GOT3 (cell line): Measurements from ENCODE around the gene GPRC6A.

Experiments
- DNase-seq: peaks from one replicate; lab custom pipeline; 2025; ENCODE audit warnings: mixed read lengths; lab: John Stamatoyannopoulos, UW

GPRC6A gene

GRCh38 chr6:116783852-116784251, 45.0 kb downstream of the GPRC6A start:
- DNase-seq, result no peak

DNA sequence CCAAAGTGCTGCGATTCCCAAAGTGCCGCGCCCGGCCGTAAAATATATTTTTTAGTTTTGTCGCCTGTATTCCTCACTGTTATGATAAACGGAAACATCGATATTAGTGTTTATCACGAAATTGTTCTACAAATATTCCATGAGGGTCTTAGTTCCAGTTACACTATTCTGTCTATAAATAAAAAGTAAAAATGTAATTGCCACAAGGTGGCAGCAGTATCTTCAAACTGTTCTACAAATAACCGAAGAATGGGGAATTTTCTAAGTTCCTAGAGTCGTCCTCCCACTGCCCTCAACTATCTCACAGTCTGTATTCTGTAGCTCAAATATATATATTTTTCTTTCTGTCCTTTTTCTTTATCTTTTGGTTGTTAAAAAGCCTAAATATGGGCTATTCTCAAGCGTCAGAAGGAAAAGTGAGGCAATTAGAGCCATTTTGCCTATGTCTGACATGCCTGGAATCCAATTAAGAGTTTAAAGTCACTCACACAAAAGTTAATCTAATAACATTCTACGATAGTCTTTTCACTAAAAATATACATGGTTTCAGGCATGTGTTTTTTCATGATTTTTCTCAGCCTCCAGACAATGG, 49.2 kb downstream of the GPRC6A start:
- no peak for DNase-seq

GRCh38 chr6:116773886-116774285, 55.0 kb downstream of the GPRC6A start:
- no peak for DNase-seq

DNA sequence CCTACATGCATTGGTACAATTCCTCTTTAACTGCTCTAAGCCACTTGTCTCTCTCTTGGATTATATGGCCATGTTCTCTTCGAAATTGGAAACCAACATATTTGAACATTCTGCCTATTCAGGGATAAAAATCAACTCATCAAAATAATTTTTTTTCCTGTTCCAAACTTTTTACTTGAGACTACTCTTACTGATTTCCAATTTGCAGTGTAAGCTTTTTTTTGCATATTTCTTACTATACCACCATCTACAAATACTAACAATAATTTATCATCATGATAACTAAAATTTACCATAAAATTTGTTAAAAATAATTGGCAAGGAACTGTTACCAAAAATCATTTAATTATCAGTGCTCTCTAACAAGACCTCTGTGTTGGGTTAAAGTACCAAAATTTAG, 56.4 kb downstream of the GPRC6A start:
- no peak for DNase-seq

- DNase-seq, result no peak
Observed at GRCh38 chr6:116767715-116768114, 61.2 kb downstream of the GPRC6A start.

- no peak for DNase-seq
Observed at GRCh38 chr6:116766506-116767176, 62.2 kb downstream of the GPRC6A start.

DNA sequence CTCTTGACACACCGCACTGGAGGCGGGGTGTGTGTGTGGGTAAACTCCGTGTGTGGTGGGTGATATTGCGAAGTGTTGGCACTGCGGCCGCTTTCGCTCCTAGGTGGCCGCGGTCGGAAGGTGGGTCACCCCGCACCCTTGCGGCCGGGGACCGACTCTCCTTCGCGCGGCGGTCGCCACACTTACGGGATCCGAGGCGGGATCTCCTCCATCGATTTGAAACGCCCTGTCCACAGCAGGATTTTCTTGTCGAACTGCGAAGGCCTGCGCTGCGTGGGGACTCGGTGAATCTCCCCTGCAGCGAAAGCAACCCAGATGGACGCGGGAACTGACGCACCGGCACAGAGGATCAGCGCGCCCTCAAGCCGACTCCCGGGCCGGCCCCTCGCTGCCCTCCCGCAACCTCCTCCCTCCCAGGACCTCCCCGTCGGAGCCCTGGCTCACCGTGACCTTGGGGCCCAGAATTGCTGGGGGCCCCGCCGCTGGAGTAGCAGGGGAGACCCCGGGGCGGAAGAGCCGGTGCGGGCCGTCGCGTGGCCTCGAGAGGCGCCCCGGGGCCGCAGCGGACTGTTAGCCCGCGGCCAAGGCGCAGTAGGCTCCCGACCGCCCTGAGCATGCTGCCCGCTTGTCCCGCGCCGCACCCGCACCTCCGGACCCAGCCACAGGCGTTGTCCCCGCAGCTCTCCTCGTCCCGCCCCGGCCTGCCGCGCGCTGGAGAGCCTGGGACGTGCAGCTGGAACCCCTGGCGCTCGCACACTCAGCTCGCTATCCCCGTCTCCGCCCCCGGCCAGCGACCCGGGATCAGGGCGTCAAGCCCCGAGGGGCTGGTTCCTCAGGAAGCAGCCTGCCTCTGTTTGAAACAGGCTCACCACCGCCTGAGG, 63.7 kb downstream of the GPRC6A start, which contains the start of gene FAM162B:
TSS of gene FAM162B (minus strand) at position 759 of the 881 bp plus-strand sequence. CDS start at position 616, 143 bp downstream.
- DNase-seq, result no peak

GRCh38 chr6:116764629-116764960, 64.3 kb downstream of the GPRC6A start:
- no peak for DNase-seq

GRCh38 chr6:116763906-116764628, 64.8 kb downstream of the GPRC6A start:
- DNase-seq, result no peak

DNA sequence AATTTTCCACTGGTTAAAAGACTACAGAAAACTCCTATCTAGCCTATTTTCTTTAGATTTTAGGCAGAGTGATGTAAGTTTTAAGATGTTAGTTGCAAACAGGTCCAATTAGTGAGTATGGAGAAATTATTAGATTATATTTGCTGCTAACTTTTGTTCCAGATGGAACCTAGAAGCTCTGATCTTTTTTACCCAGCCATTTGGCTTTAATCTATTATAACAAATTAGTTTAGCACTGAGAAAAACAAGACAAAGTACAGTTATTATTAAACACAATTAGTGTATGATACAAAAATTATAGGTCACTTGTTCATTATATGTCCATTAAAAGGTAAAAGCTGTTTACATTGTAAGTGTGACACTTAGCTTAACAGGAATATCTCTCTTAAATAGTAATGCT, 65.8 kb downstream of the GPRC6A start:
- DNase-seq, result no peak

GRCh38 chr6:116762235-116762634, 66.6 kb downstream of the GPRC6A start:
- no peak for DNase-seq

GRCh38 chr6:116761779-116762178, 67.1 kb downstream of the GPRC6A start:
- no peak for DNase-seq

DNA sequence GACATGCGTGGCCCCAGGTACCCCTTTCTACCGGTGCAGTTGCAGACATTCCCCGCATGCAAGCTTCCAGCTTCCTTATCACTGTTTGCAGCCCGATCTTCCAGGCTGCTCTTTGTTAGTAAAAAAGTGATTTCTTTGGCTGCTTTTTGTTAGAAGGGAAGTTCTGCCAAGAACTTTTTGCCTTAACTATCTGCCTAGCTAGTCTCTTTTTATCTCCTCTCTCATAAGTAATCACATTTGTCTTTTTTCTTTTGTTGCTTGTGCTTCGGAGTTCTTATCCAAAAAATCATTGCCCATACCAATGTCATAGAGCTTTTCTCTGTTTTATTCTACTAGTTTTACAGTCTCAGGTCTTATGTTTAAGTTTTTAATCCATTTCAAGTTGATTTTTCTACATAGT, 83.7 kb downstream of the GPRC6A start:
- DNase-seq, result no peak
